NCI-H82 treated with DMSO at 0.1 percent for 48 hours (cell line): ENCODE measurements around the gene RPP30.

Experiments
- DNase-seq: peaks from one replicate; lab custom pipeline; 2025; ENCODE audit not compliant: unreplicated experiment; lab: John Stamatoyannopoulos, UW

RPP30 gene

GRCh38 chr10:90871766-90872647 is at the start of gene RPP30:
Gene RPP30, plus strand, starts transcription at chr10:90871974. Its CDS starts 13 bp downstream, at chr10:90871987.
- peak; percentile 57 for DNase-seq

- DNase-seq, result no peak
Measured at GRCh38 chr10:90822508-90822907, 49.3 kb upstream of the RPP30 start.

GRCh38 chr10:90832111-90832510 is 39.7 kb upstream of the RPP30 start:
- no peak for DNase-seq

- no peak for DNase-seq
Measured at GRCh38 chr10:90834326-90834725, 37.4 kb upstream of the RPP30 start.

- no peak for DNase-seq
Measured at GRCh38 chr10:90837486-90837885, 34.3 kb upstream of the RPP30 start.

- DNase-seq, result no peak
Measured at GRCh38 chr10:90842725-90843124, 29.0 kb upstream of the RPP30 start.

- DNase-seq, result no peak
Measured at GRCh38 chr10:90845726-90846125, 26.0 kb upstream of the RPP30 start.

GRCh38 chr10:90846746-90847145 is 25.0 kb upstream of the RPP30 start:
- DNase-seq, result no peak

- DNase-seq, result no peak
Measured at GRCh38 chr10:90847436-90847835, 24.3 kb upstream of the RPP30 start.

- no peak for DNase-seq
Measured at GRCh38 chr10:90849956-90850749, 21.6 kb upstream of the RPP30 start.

GRCh38 chr10:90855126-90855525 is 16.6 kb upstream of the RPP30 start:
- no peak for DNase-seq

- DNase-seq, result no peak
Measured at GRCh38 chr10:90856261-90856660, 15.5 kb upstream of the RPP30 start.

GRCh38 chr10:90856964-90857634 is 14.7 kb upstream of the RPP30 start:
- DNase-seq, result no peak

GRCh38 chr10:90857635-90858460 is 13.9 kb upstream of the RPP30 start, which contains the start of gene HTR7:
Gene HTR7, minus strand, starts transcription at chr10:90858039. Its CDS starts 368 bp downstream, at chr10:90857671.
- DNase-seq, result no peak

- DNase-seq, result no peak
Measured at GRCh38 chr10:90858461-90858968, 13.3 kb upstream of the RPP30 start.

- DNase-seq, result no peak
Measured at GRCh38 chr10:90859321-90859751, 12.4 kb upstream of the RPP30 start.

- no peak for DNase-seq
Measured at GRCh38 chr10:90860790-90861189, 11.0 kb upstream of the RPP30 start.

GRCh38 chr10:90862908-90863514 is 8.8 kb upstream of the RPP30 start:
- DNase-seq, result no peak

- no peak for DNase-seq
Measured at GRCh38 chr10:90865401-90865800, 6.4 kb upstream of the RPP30 start.
